Inflammatory macrophage treated with lipopolysaccharide for 1 hour (primary cell): ENCODE results near the gene BEAN1.
"Not testable (repeated sequence)": the region's sequence is repeated elsewhere in the genome, so short reads cannot be mapped to it uniquely, and the experiment has no call there.

ENCODE experiments used
- DNase-seq, 2 donors: peaks; one replicate each; pipeline ENCODE4 v3.0.0-alpha.2; 2020 to 2022

The BEAN1 gene

DNA sequence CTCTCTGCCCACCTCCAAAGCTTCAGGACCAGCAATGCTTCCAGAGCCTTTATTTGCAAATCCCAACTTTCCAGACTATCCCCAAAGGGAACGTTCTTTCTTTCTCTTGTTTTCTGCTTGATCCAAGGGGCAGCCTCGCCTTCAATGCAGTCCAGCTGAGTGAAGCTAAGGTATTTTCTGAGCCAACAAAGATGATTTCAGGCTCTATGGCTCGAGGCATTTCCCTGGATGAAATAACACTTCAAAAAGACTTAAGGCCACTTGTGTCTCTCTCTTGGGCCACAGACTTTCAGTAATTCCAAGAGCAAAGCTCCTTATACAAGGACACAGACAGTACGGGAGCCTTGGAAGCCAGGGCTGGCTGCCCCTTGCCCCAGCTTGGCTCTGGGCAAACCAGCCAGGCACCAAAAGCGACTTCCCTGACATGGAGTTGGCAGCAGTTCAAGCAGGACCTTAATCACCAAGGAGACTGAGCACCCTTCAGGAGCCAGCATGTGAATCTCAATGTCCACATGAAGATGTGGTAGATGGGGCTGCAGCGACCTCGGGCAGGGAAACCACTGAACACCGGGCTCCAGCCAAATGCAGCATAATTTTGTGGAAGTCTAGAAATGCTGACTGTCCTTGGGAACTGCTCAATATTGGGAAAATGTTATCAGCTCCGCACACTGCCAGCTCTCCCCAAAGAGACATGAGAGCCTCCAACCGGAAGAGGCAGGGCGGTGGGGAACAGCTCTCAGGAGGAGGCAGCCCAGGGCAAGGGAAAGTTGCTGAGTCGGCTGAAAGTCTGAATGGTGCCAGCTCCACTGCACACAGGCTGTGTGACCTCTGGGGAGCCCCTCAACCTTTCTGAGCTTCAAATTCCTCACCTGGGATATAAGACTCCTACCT lies 83.9 kb downstream of the BEAN1 start:
- no peak for DNase-seq

DNA sequence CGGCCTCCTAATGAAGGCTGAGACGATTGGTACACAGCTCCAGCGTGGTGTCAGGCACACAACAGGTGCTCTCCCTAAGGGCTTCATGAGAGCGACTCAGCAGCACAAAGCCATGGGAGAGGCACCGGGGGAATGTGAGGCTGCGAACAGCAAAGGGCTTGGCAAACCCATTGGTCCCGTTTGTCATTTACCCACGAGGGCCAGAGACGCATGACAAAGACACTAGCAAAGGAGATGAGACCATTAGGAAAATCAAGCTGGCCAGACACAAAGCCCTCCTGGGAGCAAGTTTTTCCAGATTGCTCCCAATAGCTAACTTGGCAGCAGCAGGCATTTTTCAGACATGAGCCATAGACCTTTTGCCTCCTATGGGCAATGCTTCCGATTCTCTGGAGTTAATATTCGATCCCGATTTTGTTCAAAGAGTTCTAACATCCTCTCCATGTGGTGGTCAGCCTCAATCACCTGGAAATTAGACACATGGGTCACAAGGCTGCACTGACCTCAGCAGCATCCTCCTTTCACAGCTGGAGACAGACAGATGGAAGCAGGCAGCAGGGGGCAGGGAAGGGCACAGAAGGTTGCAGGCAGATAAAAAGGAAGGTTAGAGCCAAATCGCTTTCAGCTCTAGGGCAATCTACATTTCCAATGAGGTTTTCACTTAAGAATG lies 84.6 kb downstream of the BEAN1 start:
- DNase-seq, result no peak

DNA sequence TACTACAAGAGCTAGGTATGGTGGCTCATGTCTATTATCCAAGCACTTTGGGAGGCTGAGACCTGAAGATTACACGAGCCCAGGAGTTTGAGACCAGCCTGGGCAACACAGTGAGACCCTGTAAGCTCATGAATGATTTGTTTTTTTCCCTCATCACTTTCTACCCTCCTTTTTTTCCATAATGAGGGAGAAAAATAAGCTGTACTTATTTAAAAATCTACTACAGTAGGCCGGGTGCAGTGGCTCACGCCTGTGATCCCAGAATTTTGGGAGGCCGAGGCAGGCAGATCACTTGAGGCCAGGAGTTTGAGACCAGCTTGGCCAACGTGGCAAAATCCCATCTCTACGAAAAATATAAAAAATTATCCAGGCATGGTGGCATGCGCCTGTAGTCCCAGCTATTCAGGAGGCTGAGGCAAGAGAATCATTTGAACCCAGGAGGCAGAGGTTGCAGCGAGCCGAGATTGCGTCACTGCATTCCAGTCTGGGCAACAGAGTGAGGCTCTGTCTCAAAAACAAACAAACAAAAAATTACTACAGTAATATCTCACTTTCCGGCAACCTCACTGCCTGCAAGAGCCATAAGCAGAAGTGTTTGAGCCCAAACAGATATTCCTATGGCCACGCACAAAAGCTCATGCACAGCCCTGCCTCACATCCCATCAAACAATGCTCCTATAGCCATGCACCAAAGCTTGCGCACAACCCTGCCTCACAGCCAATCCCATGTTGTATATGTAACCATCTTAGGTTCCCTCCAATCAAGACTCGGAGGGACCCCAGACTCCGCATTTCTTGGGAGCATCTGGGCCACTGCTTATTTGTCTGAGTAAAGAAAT lies 85.4 kb downstream of the BEAN1 start:
- DNase-seq, result no peak

DNA sequence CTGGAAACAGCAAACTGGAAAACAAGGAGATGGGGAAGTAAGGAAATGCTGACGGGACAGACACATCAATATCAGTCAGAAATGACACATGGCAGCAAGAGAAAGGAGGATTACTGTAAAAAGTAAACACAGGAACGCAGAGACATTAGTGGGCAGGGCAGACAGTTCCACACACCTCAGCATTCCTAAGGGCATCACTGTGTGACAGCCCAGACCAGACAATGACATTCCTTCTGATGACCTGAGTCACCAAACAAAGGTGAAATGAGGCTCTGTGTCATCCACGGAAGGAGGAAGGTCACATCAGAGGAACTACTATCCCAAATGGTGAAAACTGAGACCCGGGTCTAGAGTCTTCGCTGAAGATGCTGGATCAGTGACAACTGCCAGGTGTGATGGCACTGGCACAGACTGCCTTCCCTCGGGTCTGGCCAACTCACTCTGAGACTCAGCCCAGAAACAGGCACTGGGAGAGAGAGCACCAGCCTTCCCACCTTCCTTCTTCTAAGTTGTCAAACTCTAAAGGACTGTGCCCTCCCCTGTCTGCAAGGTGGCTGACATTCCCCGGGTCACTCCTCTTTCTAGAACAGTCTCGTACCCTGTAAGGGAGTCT lies 86.1 kb downstream of the BEAN1 start:
- DNase-seq, result no peak

DNA sequence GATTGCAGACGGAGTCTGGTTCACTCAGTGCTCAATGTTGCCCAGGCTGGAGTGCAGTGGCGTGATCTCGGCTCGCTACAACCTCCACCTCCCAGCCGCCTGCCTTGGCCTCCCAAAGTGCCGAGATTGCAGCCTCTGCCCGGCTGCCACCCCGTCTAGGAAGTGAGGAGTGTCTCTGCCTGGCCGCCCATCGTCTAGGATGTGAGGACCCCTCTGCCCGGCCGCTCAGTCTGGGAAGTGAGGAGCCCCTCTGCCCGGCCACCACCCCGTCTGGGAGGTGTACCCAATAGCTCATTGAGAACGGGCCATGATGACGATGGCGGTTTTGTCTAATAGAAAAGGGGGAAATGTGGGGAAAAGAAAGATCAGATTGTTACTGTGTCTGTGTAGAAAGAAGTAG lies 87.3 kb downstream of the BEAN1 start:
- not testable (repeated sequence) for DNase-seq

DNA sequence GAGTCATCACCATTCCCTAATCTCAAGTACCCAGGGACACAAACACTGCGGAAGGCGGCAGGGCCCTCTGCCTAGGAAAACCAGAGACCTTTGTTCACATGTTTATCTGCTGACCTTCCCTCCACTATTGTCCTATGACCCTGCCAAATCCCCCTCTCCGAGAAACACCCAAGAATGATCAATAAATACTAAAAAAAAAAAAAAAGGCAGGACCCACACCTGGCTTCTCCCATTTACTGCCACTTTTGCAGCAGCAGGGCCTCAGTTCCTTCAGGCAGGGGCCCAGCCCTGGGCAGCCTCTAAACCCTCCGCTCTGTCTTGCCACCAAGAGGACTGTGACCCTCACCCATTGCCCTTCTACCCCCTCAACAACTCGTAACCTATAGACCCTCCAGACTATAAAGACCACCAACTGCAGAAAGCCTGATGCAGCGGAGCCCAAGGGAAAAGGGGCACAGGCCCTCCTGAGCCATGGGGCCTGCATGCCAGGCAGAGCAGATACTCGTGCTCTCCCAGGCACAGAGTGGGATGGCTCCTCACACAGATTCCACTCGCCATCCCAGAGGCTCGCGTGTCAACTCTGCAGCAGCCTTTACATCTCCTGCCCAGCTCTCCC lies 88.0 kb downstream of the BEAN1 start:
- not testable (repeated sequence) for DNase-seq

DNA sequence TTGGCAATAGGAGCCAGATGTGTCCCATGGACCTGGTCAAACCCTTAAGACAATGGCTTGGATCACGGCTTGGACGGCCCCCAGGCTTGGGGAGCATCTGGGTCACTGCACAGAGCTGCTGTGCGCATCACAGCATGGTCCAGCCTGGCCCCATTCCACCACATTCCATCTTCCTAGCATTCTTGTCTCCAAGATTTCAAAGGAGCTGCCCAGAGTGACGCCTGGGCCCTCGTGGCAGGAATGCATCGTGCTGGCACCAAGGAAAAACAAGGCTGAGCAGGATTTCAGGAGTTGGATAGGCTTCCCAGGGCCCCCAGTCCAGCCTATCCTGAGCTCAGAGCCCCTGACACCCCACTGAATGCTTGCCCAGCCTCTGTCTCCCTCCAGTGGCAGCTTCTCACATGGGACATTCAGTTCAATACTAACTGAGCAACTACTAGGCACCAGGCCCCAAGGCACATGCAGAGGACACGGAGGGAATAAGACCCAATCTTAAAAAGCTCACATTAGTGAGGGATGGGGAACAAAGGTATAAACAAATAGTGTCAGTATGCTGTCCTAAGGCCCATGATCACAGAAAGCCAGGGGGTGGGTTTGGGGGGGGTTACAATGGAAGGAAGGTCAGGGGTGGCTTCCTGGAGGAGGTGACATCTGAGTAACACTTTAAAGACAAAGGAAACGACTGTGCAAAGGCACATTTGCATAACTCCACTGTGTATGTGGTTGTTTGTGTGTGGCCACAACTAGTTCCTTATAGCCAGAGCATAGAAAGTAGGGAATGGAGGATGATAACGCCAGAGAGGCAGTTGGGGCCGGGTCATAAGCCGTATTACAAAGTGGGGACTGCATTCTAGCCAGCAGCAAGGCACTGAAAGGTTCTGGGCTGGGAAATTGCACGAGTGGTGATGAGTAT lies 88.8 kb downstream of the BEAN1 start:
- DNase-seq, result peak; percentile 51 to 60

DNA sequence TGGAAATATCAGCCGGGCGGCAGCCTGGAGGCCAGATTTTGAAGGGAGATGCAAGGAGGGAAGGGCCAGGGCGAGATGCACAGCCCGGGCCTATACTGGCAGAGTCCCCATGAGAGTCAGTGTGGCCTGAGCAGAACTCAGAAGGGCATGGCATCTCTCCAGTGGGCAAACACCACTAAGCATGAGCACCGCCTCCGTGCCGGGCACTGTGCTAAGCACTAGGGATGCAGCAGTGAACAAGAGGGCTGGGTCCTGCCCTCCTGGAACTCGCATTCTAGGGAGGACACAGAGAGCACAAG lies 89.4 kb downstream of the BEAN1 start:
- no peak for DNase-seq

DNA sequence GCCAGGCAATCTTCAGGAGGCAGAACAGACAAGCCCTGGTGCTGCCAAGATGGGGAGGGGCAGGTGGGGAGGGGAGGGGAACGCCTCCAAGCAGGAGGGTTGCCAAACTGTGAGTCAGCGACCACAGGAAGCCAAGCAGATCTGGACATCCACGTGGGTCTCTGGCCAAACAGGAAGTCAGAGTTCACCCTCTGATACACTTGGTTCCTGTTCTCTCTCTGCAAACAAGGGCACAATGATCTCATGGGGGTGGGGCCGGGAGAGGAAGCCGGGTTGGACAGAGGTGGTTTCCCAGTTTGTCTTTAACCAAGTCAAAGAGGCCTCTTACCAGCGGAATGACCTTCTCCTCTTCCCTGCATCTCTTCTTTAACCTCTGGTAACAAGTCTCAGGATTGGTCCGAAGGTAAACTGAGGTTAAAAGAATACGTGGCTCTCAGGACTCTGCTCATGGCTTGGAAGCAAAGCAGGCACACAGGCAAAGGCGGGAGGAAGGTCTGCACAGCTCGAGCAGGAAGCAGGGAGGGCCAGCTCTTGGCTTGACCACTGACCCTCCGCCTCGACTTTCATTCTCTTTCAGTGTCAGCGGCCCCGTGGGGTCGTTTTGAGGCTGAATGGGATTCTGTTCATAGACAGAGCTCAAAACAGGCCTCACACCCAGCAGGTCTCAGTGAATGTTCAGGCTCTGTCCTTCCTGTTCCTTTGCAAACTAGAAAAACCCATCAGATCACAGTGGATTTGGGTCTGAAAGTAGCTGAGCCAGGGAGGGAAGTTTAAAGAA lies 89.9 kb downstream of the BEAN1 start:
- peak; percentile 96 to 99 for DNase-seq

DNA sequence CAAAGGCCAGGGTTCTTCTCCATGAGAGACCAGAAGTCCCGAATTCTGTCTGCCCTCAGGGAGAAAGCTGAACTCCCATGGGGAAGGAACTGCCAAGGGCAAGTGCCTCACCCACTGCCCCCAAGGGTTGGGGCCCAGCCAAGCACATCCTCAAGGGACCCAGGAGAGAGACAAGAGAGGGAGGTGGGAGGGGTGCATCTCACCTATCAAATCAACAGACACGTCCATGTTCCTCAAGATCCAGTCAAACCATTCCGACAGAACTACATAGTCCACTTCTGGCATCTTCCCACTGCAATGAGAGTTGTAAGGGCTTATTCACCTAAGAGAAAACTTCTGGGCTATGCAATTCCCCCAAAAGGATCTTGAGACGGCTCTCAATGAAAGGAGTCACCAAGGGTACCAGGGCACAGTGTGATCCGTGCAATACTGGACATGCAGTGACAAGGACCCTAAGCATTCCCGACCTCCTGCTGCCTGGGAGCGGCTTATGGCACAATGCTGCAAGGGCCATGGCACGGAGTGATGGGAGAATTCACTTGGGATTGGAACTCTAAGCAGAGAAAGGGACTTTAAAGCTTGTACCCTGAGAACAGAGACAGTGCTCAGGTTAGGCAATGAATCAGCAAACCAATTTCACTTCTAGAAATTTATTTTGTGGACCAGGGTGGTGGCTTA lies 90.6 kb downstream of the BEAN1 start:
- DNase-seq, result no peak

DNA sequence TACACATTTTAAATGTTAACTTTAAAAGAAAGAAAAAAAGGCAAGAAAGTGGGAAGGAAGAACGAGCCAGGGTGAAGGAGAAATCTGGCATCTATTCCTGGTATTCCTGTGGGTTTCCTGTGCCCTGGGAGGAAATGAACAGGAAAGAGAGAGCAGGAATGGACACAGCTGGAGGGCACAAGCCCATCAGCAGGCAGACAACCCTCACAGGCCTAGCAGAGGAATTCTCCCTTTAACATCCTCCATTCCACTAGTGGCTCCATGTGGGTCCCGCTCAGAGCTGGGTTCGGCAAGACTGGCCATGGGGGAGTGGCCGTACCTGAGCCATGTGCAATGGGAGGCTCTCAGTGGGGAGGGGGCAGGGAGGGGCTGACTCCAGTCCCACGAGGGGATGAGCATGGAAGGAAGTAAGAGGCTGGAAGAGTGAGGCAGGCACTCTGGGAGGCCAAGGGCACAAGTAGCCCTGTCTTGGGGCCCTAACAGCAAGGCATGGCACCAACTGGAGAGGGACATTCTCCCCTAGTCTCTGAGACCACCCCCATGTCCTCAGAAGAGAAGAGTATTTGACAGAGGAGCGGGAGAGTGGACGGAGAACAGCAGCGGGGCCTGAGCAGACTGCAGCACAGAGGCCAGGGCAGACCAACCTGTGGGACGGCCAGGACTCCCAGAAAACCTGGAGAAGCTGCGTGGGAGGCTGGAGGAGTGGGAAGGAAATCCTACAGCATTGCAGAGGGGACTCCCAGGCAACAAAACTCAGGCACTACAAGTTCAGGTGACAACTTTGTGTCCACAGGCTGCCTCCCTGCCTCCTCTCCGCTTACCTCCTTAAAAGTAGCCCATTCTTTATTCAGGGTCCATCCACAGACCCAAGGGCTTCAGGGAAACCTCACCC lies 92.6 kb downstream of the BEAN1 start:
- no peak for DNase-seq

DNA sequence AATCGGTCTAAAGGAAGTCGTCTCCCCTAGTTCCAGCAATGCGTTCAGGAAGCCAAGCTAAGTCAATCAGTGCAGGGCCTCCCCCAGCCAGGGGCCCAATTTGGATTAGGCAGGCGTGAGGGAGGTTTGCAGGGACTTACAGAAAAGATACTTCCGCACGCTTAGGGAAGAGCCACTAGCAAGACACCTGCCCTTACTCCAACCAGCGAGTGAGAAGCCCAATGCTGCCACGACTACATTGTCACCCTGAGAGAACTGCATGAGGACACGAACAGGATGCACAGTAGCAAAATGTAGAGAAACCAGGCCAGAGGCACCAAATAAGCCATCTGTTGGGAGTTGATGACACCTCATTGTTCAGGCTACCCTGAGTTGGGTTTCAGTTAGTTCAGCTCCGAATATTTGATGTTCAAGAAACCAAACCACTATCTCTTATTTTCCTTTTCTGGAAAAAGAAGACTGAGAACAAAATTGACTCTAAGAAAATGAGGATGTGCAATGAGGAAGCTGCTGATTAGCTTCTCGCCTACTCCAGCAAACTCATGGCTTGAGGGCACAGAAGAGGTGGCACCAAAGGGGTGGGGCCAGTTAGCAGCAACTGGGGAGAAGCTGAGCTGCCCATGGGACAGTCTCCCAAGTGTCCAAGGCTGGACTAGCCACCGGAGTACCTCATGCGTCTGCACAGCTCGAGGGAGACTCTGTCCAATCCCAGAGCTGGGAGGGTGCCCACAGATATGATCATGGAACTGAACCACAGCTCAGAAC lies 93.5 kb downstream of the BEAN1 start:
- peak; percentile 83 to 92 for DNase-seq

DNA sequence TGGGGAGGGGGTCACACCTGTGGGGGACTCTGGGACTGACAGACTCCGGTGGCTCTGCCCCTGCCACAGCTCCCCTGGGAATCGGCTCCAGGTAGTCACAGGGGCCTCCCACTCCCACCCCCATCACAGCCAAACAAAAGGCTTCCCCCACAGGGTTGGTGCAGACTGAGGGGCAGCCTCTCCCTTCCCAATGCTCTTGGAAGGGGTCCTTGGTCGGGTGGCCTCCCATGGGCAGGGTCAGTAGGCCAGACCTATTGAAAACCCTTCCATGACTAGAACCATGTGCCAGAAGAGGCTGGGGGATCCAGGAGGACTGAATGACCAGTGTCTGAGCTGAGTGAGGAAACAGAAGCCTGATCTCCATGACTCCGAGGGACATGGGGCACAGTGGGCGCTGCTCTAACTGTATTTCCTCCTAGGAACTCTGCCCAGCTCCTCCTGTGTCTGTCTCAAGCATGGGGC lies 94.2 kb downstream of the BEAN1 start:
- DNase-seq, result peak; percentile 54 to 87

DNA sequence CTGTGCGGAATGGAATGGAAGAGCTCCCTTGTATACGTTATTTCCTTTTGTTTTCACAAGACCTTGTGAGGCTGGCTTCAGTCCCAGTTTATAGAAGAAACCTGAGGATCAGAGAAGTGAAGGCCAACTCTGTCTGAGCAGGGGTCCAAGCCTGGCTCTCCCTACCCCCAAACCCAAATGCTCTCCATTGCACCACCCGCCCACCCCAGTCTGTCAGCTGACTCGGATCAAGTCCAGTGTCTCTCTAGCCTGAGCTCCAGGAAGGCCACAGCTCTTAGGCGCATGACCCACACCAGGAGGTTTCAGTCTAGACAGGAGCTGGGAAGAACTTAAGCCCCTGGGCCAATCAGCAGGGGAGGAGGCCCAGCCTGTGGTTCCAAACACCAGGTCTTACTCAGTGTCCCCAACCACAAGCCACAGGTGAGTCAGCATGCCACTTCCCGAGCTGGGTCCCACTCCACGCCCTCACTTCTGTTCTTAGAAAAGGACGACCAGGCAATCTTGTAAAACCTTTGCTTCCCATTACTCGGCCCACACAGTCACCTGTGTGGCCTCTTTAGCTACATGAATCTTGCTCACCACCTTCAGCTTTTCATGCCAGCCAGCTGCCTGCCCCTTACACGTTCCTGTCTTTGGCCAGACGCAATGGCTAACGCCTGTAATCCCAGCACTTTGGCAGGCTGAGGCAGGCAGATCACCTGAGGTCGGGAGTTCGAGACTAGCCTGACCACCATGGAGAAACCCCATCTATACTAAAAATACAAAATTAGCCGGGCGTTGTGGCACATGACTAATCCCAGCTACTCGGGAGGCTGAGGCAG lies 95.1 kb downstream of the BEAN1 start:
- DNase-seq, result peak; percentile 66 to 89

DNA sequence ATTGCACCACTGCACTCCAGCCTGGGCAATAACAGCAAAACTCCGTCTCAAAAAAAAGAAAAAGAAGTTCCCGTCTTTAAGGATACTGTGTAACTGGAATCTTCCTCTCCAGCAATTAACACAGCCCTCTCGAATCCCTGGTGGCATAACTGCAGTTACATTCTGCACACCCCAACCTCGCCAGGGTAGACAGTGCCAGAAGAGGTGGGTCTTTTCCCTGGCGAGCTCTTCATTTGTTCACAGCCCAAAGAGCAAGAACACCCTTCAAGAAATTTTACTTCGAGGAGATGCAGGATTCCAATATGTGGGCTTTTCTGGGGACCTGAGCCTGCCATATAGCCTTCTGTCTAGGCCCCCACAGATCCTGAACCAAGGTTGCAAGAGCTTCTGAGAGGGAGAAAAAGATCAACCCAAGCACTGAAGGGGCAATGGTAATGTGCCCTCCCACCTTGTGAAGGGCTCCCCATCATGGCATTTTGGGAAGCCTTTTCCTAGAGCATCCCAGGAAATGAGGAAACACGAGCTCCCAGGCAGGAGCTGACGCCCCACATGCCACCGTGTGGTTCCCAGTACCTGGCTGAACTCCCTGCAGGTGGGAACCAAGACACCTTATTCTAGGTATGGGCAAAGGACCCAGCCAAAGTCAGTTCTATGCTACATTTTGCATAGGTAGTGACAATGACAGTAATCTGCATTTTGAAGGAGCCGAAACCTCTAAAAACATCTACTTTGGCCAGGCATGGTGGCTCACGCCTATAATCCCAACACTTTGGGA lies 95.9 kb downstream of the BEAN1 start:
- DNase-seq, result no peak

DNA sequence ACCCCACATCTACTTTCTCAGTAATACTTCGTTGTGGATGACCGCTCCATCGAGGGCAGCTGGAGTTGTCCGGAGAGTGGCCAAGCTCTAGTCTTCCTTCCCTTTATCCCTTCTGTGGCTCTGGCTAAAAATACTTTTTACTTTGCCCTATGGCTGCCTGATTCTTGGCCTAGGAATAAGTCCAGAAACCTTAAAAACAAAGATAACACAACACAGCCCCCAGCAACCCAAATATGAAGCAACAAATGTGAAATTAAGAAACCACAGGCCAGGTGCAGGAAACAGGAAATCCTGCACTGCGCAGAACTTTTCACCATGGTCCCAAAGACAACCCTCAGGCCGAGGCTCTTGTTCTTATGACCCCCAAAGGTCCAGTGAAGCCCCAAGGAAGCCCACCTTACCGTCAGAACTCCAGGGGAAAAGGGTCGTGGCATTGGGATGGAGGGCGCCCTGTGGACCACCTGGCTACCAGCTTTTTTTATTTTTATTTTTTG lies 96.8 kb downstream of the BEAN1 start:
- no peak for DNase-seq
